ENCODE data around the gene NDUFV2. TPM values are rescaled to one million over a fixed set of nuclear protein-coding genes. Genes with fewer than 3 reads are reported as not detected.

Gene NDUFV2
- total and polyA plus RNA-seq, 2 of the 13 experiments (the other 11 are each of a cell fraction or from before 2014, with no cell fraction given): 216 to 299 TPM

DNA sequence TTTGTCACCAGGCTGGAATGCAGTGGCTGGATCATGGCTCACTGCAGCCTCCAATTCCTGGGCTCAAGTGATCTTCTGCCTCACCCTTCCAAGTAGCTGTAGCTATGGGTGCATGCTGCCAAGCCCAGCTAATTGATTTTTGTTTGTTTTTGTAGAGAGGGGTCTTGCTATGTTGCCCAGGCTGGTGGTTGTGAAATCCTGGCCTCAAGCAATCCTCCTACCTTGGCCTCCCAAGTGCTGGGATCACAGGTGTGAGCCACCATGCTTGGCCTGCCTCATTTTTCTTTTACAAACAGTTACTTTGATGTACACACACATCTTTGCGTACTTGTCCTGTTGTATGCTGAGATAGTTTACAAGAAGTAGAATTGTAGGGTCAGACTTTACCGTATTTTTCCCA, 21.0 kb downstream of the NDUFV2 start:
- H3K27ac ChIP-seq (ENCODE audit: extremely low read length, insufficient read depth, low read length): no peak overlapping the region
- H3K9me3 ChIP-seq (ENCODE audit: low read length): no peaks in the 10 kb centered on the region
- BruUV-seq (replicated peaks): no TSS peak
- 94% methylated on average over 2 of the region's 2 CpGs for WGBS (ENCODE audit: low lambda C conversion rate)
- CTCF ChIA-PET (ENCODE audit: low intra/inter-chr PET ratio, low total read pairs): no interaction called here
- no peaks in the 10 kb centered on the region for H3K27me3 ChIP-seq (ENCODE audit: control insufficient read depth in 1 of 2, insufficient read depth in 2 of 2, low read length in 2 of 2)
- H3K9ac ChIP-seq (ENCODE audit: insufficient read depth, low read depth, low read length): no peak overlapping the region
- H4K20me1 ChIP-seq (ENCODE audit: insufficient read depth, low read length): peaks cover 3% of the 10 kb centered on the region; the same call in 1 of the 2 replicates
- H3K36me3 ChIP-seq (replicated peaks in 1 of 2; ENCODE audit: control insufficient read depth in 1 of 2, insufficient read depth in 2 of 2, low read length in 2 of 2): peaks cover 11 to 69% of the 10 kb centered on the region in 2 experiments
- no peak overlapping the region for H3K4me2 ChIP-seq (ENCODE audit: low read depth, low read length)
- DNase-seq (ENCODE audit: low spot score) (no peak), ATAC-seq (no peak), FAIRE-seq (no peak)
- no peak overlapping the region for H2AFZ ChIP-seq (ENCODE audit: low read length)
- peaks cover 40% of the 10 kb centered on the region for H3K79me2 ChIP-seq (ENCODE audit: insufficient read depth, low read length)
- intact Hi-C loops (cut with micrococcal nuclease; ENCODE audit: unreplicated experiment) (no loop called here), in situ Hi-C loops (cut with HindIII; ENCODE audit: extremely low pct_ligation_motif_present, low pct_unique_long_range_greater_than_20kb) (no loop called here)
- no peaks in the 10 kb centered on the region for H3K4me1 ChIP-seq (ENCODE audit: insufficient read depth, low read length)
- no peak overlapping the region for H3K4me3 ChIP-seq (replicated peaks in 1 of 3; ENCODE audit: insufficient read depth in 1 of 3, low read depth in 2 of 3, low read length in 3 of 3)
- POLR2A ChIA-PET: no interaction called here
- TF ChIP-seq ZNF790 (CRISPR knock-in tag; IDR thresholded peaks at IDR 0.05; ENCODE audit: borderline replicate concordance): no peak
- no peak for TF ChIP-seq KLF13 (CRISPR knock-in tag; IDR thresholded peaks at IDR 0.05)
- TF ChIP-seq NFE2L2 (IDR thresholded peaks at IDR 0.05; ENCODE audit: low read length): no peak
- TF ChIP-seq ZFYVE20 (CRISPR knock-in tag; IDR thresholded peaks at IDR 0.05; ENCODE audit: borderline replicate concordance, low read depth): no peak
- TF ChIP-seq GLI4 (CRISPR knock-in tag; IDR thresholded peaks at IDR 0.05; ENCODE audit: borderline replicate concordance): no peak
- TF ChIP-seq, protein P1, sequence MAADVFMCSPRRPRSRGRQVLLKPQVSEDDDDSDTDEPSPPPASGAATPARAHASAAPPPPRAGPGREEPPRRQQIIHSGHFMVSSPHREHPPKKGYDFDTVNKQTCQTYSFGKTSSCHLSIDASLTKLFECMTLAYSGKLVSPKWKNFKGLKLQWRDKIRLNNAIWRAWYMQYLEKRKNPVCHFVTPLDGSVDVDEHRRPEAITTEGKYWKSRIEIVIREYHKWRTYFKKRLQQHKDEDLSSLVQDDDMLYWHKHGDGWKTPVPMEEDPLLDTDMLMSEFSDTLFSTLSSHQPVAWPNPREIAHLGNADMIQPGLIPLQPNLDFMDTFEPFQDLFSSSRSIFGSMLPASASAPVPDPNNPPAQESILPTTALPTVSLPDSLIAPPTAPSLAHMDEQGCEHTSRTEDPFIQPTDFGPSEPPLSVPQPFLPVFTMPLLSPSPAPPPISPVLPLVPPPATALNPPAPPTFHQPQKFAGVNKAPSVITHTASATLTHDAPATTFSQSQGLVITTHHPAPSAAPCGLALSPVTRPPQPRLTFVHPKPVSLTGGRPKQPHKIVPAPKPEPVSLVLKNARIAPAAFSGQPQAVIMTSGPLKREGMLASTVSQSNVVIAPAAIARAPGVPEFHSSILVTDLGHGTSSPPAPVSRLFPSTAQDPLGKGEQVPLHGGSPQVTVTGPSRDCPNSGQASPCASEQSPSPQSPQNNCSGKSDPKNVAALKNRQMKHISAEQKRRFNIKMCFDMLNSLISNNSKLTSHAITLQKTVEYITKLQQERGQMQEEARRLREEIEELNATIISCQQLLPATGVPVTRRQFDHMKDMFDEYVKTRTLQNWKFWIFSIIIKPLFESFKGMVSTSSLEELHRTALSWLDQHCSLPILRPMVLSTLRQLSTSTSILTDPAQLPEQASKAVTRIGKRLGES (CRISPR knock-in tag; IDR thresholded peaks at IDR 0.05; ENCODE audit: borderline replicate concordance): no peak
- no peak for TF ChIP-seq ZBTB38 (CRISPR knock-in tag; IDR thresholded peaks at IDR 0.05)
- TF ChIP-seq, protein P2, sequence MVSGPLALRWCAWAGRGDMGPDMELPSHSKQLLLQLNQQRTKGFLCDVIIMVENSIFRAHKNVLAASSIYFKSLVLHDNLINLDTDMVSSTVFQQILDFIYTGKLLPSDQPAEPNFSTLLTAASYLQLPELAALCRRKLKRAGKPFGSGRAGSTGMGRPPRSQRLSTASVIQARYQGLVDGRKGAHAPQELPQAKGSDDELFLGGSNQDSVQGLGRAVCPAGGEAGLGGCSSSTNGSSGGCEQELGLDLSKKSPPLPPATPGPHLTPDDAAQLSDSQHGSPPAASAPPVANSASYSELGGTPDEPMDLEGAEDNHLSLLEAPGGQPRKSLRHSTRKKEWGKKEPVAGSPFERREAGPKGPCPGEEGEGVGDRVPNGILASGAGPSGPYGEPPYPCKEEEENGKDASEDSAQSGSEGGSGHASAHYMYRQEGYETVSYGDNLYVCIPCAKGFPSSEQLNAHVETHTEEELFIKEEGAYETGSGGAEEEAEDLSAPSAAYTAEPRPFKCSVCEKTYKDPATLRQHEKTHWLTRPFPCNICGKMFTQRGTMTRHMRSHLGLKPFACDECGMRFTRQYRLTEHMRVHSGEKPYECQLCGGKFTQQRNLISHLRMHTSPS (CRISPR knock-in tag; IDR thresholded peaks at IDR 0.05; ENCODE audit: low read depth): no peak
- TF ChIP-seq ZNF513 (CRISPR knock-in tag; conservative IDR thresholded peaks at IDR 0.05): no peak
- no peak for TF ChIP-seq MED8 (CRISPR knock-in tag; IDR thresholded peaks at IDR 0.05; ENCODE audit: insufficient replicate concordance)
- peak; percentile 13 for TF ChIP-seq RBM22 (optimal IDR thresholded peaks at IDR 0.05; ENCODE audit: low read length)
- TF ChIP-seq ZNF362 (CRISPR knock-in tag; IDR thresholded peaks at IDR 0.05; ENCODE audit: borderline replicate concordance): no peak
- TF ChIP-seq SIX4 (CRISPR knock-in tag; IDR thresholded peaks at IDR 0.05): no peak
- TF ChIP-seq SIN3A (IDR thresholded peaks at IDR 0.05; ENCODE audit: borderline replicate concordance, low read depth, low read length): no peak
- TF ChIP-seq MTA1 (CRISPR knock-in tag; IDR thresholded peaks at IDR 0.05; ENCODE audit: borderline replicate concordance): no peak
- no peak for TF ChIP-seq ZNF761 (CRISPR knock-in tag; conservative IDR thresholded peaks at IDR 0.05)
- TF ChIP-seq ZMYM3 (CRISPR knock-in tag; IDR thresholded peaks at IDR 0.05): 0 out of 2 replicates have a peak, but pooled peaks have one; percentile 28
- TF ChIP-seq ZNF121 (CRISPR knock-in tag; IDR thresholded peaks at IDR 0.05): peak; percentile 97
